ENCODE measurements around the gene VAV3. TPM values are rescaled to one million over a fixed set of nuclear protein-coding genes. Genes with fewer than 3 reads are reported as not detected.

Gene VAV3
- total and polyA plus RNA-seq, 2 of the 8 experiments (the other 6 are each of a cell fraction or from before 2014, with no cell fraction given), result 2.9 to 7.9 TPM

DNA sequence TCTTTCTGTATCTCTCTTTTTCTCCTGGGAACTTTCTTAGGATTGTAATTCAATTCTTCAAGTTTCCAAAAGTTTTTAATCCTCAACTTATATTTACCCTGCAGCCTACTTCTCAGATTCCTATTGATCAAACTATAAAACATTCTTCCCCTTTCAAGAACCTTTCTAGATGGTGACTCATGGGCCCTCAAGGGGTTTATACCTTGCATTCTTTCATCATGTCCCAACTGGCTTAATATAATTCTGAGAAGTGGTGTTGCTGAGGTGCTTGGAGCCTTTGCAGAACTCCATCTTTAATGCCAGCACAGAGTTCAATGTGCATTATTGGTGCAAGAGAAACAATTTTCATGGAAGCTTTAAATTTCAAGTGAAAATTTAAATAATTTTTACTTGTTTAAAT, 273.4 kb downstream of the VAV3 start:
- Histone ChIP-seq H2BK120ac (replicated peaks; ENCODE audit: low read depth, low read length) (no peak overlapping the region), H3K4me2 (ENCODE audit: insufficient read depth in 1 of 2, low read depth in 2 of 2, low read length in 2 of 2) (no peak overlapping the region), H3K4me3 (ENCODE audit: extremely low read depth in 1 of 4, insufficient read depth in 2 of 4, low read depth in 3 of 4, low read length in 4 of 4) (no peak overlapping the region), H2BK12ac (ENCODE audit: low read depth, low read length) (no peak overlapping the region), H3K79me2 (ENCODE audit: control insufficient read depth in 1 of 2, insufficient read depth in 2 of 2, low read length in 2 of 2) (no peaks in the 10 kb centered on the region), H4K5ac (ENCODE audit: insufficient read length, low read depth, low read length) (no peak overlapping the region), H2BK5ac (ENCODE audit: low read depth, low read length) (no peak overlapping the region), H3K36me3 (ENCODE audit: control insufficient read depth in 2 of 4, insufficient read depth in 4 of 4, low read length in 3 of 4) (no peaks in the 10 kb centered on the region), H3K14ac (ENCODE audit: insufficient read length) (no peak overlapping the region), H3K4me1 (replicated peaks in 1 of 4; ENCODE audit: control insufficient read depth in 3 of 4, insufficient read depth in 4 of 4, low read length in 3 of 4) (peaks cover 0 to 3% (median 1%) of the 10 kb centered on the region in 4 experiments; a peak in 2 of 7 replicates), H3K79me1 (ENCODE audit: low read depth, low read length) (no peaks in the 10 kb centered on the region), H3K56ac (replicated peaks; ENCODE audit: insufficient read length, low read depth, low read length) (no peak overlapping the region), H3K27me3 (replicated peaks in 1 of 4; ENCODE audit: control insufficient read depth in 3 of 4, extremely low read depth in 1 of 4, insufficient read depth in 3 of 4, low read length in 3 of 4) (no peaks in the 10 kb centered on the region), H3K18ac (ENCODE audit: extremely low read depth, low read length) (no peak overlapping the region), H4K91ac (replicated peaks; ENCODE audit: insufficient read length, low read length) (no peak overlapping the region), H3K9ac (replicated peaks in 1 of 4; ENCODE audit: extremely low read depth in 1 of 4, low read depth in 3 of 4, low read length in 3 of 4) (no peak overlapping the region), H3K4ac (replicated peaks; ENCODE audit: insufficient read length, low read depth, low read length) (no peak overlapping the region), H2BK15ac (ENCODE audit: low read length) (no peak overlapping the region), H2BK20ac (ENCODE audit: low read length) (no peak overlapping the region), H2AK5ac (ENCODE audit: low read depth, low read length) (no peak overlapping the region), H3K23ac (ENCODE audit: insufficient read length) (no peak overlapping the region), H3K9me3 (ENCODE audit: insufficient read depth in 2 of 2, low read depth in 1 of 2, low read length in 1 of 2) (no peaks in the 10 kb centered on the region), H3K23me2 (ENCODE audit: low read depth, low read length) (no peaks in the 10 kb centered on the region), H3K27ac (ENCODE audit: low read depth, low read length) (no peak overlapping the region), H2AFZ (ENCODE audit: low read length) (no peak overlapping the region), H4K8ac (ENCODE audit: extremely low read depth, insufficient read depth, low read length) (no peak overlapping the region), H4K20me1 (replicated peaks in 1 of 2; ENCODE audit: control insufficient read depth in 1 of 2, insufficient read depth in 2 of 2, low read length in 2 of 2) (no peaks in the 10 kb centered on the region)
- ChIA-PET CTCF (ENCODE audit: partially characterized antibody) (no interaction called here), POLR2A (ENCODE audit: partially characterized antibody) (no interaction called here)
- no peak for DNase-seq (ENCODE audit: low read depth in 1 of 2, low spot score in 2 of 2)
- TF ChIP-seq, protein P1, sequence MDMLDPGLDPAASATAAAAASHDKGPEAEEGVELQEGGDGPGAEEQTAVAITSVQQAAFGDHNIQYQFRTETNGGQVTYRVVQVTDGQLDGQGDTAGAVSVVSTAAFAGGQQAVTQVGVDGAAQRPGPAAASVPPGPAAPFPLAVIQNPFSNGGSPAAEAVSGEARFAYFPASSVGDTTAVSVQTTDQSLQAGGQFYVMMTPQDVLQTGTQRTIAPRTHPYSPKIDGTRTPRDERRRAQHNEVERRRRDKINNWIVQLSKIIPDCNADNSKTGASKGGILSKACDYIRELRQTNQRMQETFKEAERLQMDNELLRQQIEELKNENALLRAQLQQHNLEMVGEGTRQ (IDR thresholded peaks at IDR 0.05; ENCODE audit: low read length), result no peak
- TF ChIP-seq EZH2 (IDR thresholded peaks at IDR 0.05; ENCODE audit: low read depth, low read length, severe bottlenecking) (no peak), MAFK (IDR thresholded peaks at IDR 0.05; ENCODE audit: low read depth, low read length) (no peak), TBP (IDR thresholded peaks at IDR 0.05; ENCODE audit: low read depth, low read length) (no peak), JUN (IDR thresholded peaks at IDR 0.05; ENCODE audit: low read depth, low read length) (no peak), RNF2 (IDR thresholded peaks at IDR 0.05; ENCODE audit: borderline replicate concordance, low read depth, low read length, missing control alignments, poor library complexity, severe bottlenecking) (no peak), FOSL1 (IDR thresholded peaks at IDR 0.05; ENCODE audit: insufficient read depth, low read depth, low read length) (no peak), ATF2 (IDR thresholded peaks at IDR 0.05; ENCODE audit: low read length) (no peak)
- no peak for FAIRE-seq
